Fibroblast of mammary gland (primary cell): ENCODE measurements around the gene ZNF555.
"Not testable (repeated sequence)": the region's sequence is repeated elsewhere in the genome, so short reads cannot be mapped to it uniquely, and the experiment has no call there.

Source experiments
- DNase-seq: peaks from one replicate; pipeline ENCODE4 v3.0.0-alpha.2; 2010; ENCODE audit warnings: low read depth
- H3K4me3 ChIP-seq: 2 replicates; pipeline ENCODE4 v1.5.1; 2011; ENCODE audit warnings: low read depth, mild to moderate bottlenecking, low read length, moderate library complexity; ENCODE audit not compliant: control insufficient read depth
- CTCF ChIP-seq: conservative IDR thresholded peaks from 2 replicates; pipeline ENCODE4 v1.5.1; 2011; ENCODE audit warnings: low read depth, low read length, inconsistent platforms; ENCODE audit not compliant: control insufficient read depth, insufficient read depth

The ZNF555 gene

GRCh38 chr19:2858864-2859263 is 17.6 kb downstream of the ZNF555 start:
- TF ChIP-seq CTCF, result no peak
- DNase-seq, result no peak
- H3K4me3 ChIP-seq, result no peak overlapping the region

GRCh38 chr19:2863816-2864215 is 22.5 kb downstream of the ZNF555 start:
- no peak overlapping the region for H3K4me3 ChIP-seq
- DNase-seq, result no peak
- no peak for TF ChIP-seq CTCF

- no peak overlapping the region for H3K4me3 ChIP-seq
Observed at GRCh38 chr19:2865334-2866100, 24.2 kb downstream of the ZNF555 start.

GRCh38 chr19:2866495-2867024 is 25.3 kb downstream of the ZNF555 start:
- no peak for DNase-seq
- TF ChIP-seq CTCF, result no peak
- H3K4me3 ChIP-seq, result peak overlapping the region; percentile 17

More at GRCh38 chr19:2865334-2866100, 24.2 kb downstream of the ZNF555 start:
- no peak for TF ChIP-seq CTCF
- no peak for DNase-seq

GRCh38 chr19:2867025-2867991 is 26.0 kb downstream of the ZNF555 start, which contains the start of gene ZNF556:
Gene ZNF556, plus strand, starts transcription at chr19:2867335. Its CDS starts 87 bp downstream, at chr19:2867422.
- TF ChIP-seq CTCF, result no peak
- peak within 1 kb of the TSS; percentile 47 for H3K4me3 ChIP-seq
- peak; percentile 87 for DNase-seq

- no peak for TF ChIP-seq CTCF
- no peak for DNase-seq
Observed at GRCh38 chr19:2869618-2870017, 28.3 kb downstream of the ZNF555 start.

GRCh38 chr19:2872175-2872574 is 30.9 kb downstream of the ZNF555 start:
- not testable (repeated sequence) for DNase-seq, H3K4me3 ChIP-seq

More at GRCh38 chr19:2869618-2870017, 28.3 kb downstream of the ZNF555 start:
- H3K4me3 ChIP-seq, result no peak overlapping the region
